Measurements from ENCODE around the gene BLTP3A.
"Not testable (repeated sequence)": the region's sequence is repeated elsewhere in the genome, so short reads cannot be mapped to it uniquely, and the experiment has no call there.

Gene BLTP3A

GRCh38 chr6:34791701-34792604 lies at the start of gene BLTP3A:
Gene BLTP3A (plus strand): TSS chr6:34792083. CDS start chr6:34792251, 168 bp downstream.
- peak; percentile 78 for DNase-seq (ENCODE audit: low spot score)
- H3K4me3 ChIP-seq = peak within 1 kb of the TSS; percentile 96
- no peak for TF ChIP-seq CTCF (IDR thresholded peaks at IDR 0.05)
- peak within 1 kb of the TSS; percentile 89 to 96 for H3K27ac ChIP-seq

- DNase-seq (ENCODE audit: low spot score) = no peak
- H3K27ac ChIP-seq = no peak overlapping the region
- H3K4me3 ChIP-seq = no peak overlapping the region
- no peak for TF ChIP-seq CTCF (IDR thresholded peaks at IDR 0.05)
Observed at GRCh38 chr6:34742094-34742493, 49.8 kb upstream of the BLTP3A start.

GRCh38 chr6:34743625-34744293 lies 48.1 kb upstream of the BLTP3A start:
- Histone ChIP-seq H3K27ac (no peak overlapping the region), H3K4me3 (no peak overlapping the region)
- TF ChIP-seq CTCF (IDR thresholded peaks at IDR 0.05) = no peak
- DNase-seq (ENCODE audit: low spot score) = no peak

- not testable (repeated sequence) for DNase-seq (ENCODE audit: low spot score); H3K27ac ChIP-seq; H3K4me3 ChIP-seq
Observed at GRCh38 chr6:34744294-34744647, 47.6 kb upstream of the BLTP3A start.

- no peak overlapping the region for H3K27ac ChIP-seq
- no peak for TF ChIP-seq CTCF (IDR thresholded peaks at IDR 0.05)
- no peak for DNase-seq (ENCODE audit: low spot score)
- no peak overlapping the region for H3K4me3 ChIP-seq
Observed at GRCh38 chr6:34745277-34746103, 46.4 kb upstream of the BLTP3A start.

- DNase-seq (ENCODE audit: low spot score) = no peak
- Histone ChIP-seq H3K4me3 (no peak overlapping the region), H3K27ac (no peak overlapping the region)
- TF ChIP-seq CTCF (IDR thresholded peaks at IDR 0.05) = no peak
Observed at GRCh38 chr6:34746104-34746846, 45.6 kb upstream of the BLTP3A start.

Data from coronary artery (tissue), 2 donors.